HepG2 (cell line): Measurements from ENCODE around the gene EEF1AKMT3. TPM values are rescaled to one million over a fixed set of nuclear protein-coding genes. Genes with fewer than 3 reads are reported as not detected.
A peak's percentile ranks its signal among the peaks of the same experiment; 100 is the strongest.

ENCODE experiments used
- DDIT3 ChIP-seq: sonication (generic); formaldehyde crosslinking; IDR thresholded peaks from 2 replicates; pipeline ENCODE4 v1.4.0; 2020; ENCODE audit warnings: mild to moderate bottlenecking, missing genetic modification reagents
- DNMT1 ChIP-seq: sonication (generic); formaldehyde crosslinking; IDR thresholded peaks from 2 replicates; pipeline ENCODE4 v1.5.1; 2020; ENCODE audit warnings: mild to moderate bottlenecking, missing genetic modification reagents
- HIC2 ChIP-seq: sonication (generic); formaldehyde crosslinking; IDR thresholded peaks from 2 replicates; pipeline ENCODE4 v1.9.0; 2022; ENCODE audit warnings: low read depth, missing genetic modification reagents
- IKZF5 ChIP-seq: IDR thresholded peaks from 2 replicates; pipeline ENCODE4 v1.6.1; 2018; ENCODE audit warnings: missing genetic modification reagents, mild to moderate bottlenecking, missing compliant biosample characterization
- MAF1 ChIP-seq: sonication (generic); formaldehyde crosslinking; IDR thresholded peaks from 2 replicates; pipeline ENCODE4 v1.5.0; 2020; ENCODE audit warnings: missing genetic modification reagents, borderline replicate concordance
- NFRKB ChIP-seq: fragments of 450-650 bp; IDR thresholded peaks from 2 replicates; pipeline ENCODE4 v1.6.1; 2017
- PAWR ChIP-seq: sonication (generic); formaldehyde crosslinking; IDR thresholded peaks from 2 replicates; pipeline ENCODE4 v1.4.0; 2020; ENCODE audit warnings: missing genetic modification reagents, mild to moderate bottlenecking, borderline replicate concordance
- PITX1 ChIP-seq: sonication (generic); formaldehyde crosslinking; IDR thresholded peaks from 2 replicates; pipeline ENCODE4 v1.5.1; 2020; ENCODE audit warnings: mild to moderate bottlenecking, missing genetic modification reagents
- RORA ChIP-seq: sonication (generic); formaldehyde crosslinking; IDR thresholded peaks from 2 replicates; pipeline ENCODE4 v1.5.0; 2020; ENCODE audit warnings: mild to moderate bottlenecking, missing genetic modification reagents, moderate library complexity
- TAF15 ChIP-seq: fragments of 200-400 bp; formaldehyde crosslinking; IDR thresholded peaks from one replicate; pipeline ENCODE4 v1.6.1; 2018; ENCODE audit warnings: mild to moderate bottlenecking, low read depth, low read length; ENCODE audit not compliant: poor library complexity, severe bottlenecking
- YEATS4 ChIP-seq: sonication (generic); formaldehyde crosslinking; IDR thresholded peaks from 2 replicates; pipeline ENCODE4 v1.4.0; 2020; ENCODE audit warnings: missing genetic modification reagents, borderline replicate concordance
- ZBED4 ChIP-seq: sonication (generic); formaldehyde crosslinking; IDR thresholded peaks from 2 replicates; pipeline ENCODE4 v1.4.0; 2020; ENCODE audit warnings: missing genetic modification reagents, borderline replicate concordance
- ZBTB43 ChIP-seq: sonication (generic); formaldehyde crosslinking; conservative IDR thresholded peaks from 2 replicates; pipeline ENCODE4 v1.4.0; 2020; ENCODE audit warnings: missing genetic modification reagents
- ZKSCAN1 ChIP-seq: fragments of 150-350 bp; IDR thresholded peaks from 2 replicates; pipeline ENCODE4 v1.6.1; 2014; ENCODE audit warnings: low read length
- ZNF326 ChIP-seq: sonication (generic); formaldehyde crosslinking; IDR thresholded peaks from 2 replicates; pipeline ENCODE4 v1.4.0; 2020; ENCODE audit warnings: missing genetic modification reagents, borderline replicate concordance
- ZNF33B ChIP-seq: sonication (generic); formaldehyde crosslinking; IDR thresholded peaks from 2 replicates; pipeline ENCODE4 v1.5.1; 2020; ENCODE audit warnings: mild to moderate bottlenecking, missing genetic modification reagents
- ZNF367 ChIP-seq: sonication (generic); formaldehyde crosslinking; IDR thresholded peaks from 2 replicates; pipeline ENCODE4 v1.4.0; 2020; ENCODE audit warnings: missing genetic modification reagents, borderline replicate concordance
- ZNF510 ChIP-seq: sonication (generic); formaldehyde crosslinking; IDR thresholded peaks from 2 replicates; pipeline ENCODE4 v1.4.0; 2020; ENCODE audit warnings: low read depth, mild to moderate bottlenecking, missing genetic modification reagents
- ZNF547 ChIP-seq: sonication (generic); formaldehyde crosslinking; IDR thresholded peaks from 2 replicates; pipeline ENCODE4 v1.5.1; 2020; ENCODE audit warnings: mild to moderate bottlenecking, missing genetic modification reagents
- ZNF550 ChIP-seq: sonication (generic); formaldehyde crosslinking; IDR thresholded peaks from 2 replicates; pipeline ENCODE4 v1.4.0; 2020; ENCODE audit warnings: mild to moderate bottlenecking, missing genetic modification reagents, borderline replicate concordance
- ZNF570 ChIP-seq: sonication (generic); formaldehyde crosslinking; IDR thresholded peaks from 2 replicates; pipeline ENCODE4 v1.4.0; 2020; ENCODE audit warnings: mild to moderate bottlenecking, missing genetic modification reagents, borderline replicate concordance
- polyA plus RNA-seq, 8 experiments: library from polyadenylated mRNA; depleted of rRNA in 3 of 8; stranded (reverse) in 7 of 8; unstranded in 1 of 8; fragments of >200 nt; fragmentation: Illumina TruSeq in 4 of 8; extraction: Trizol in 4 of 8; gene quantifications; 2 replicates each; pipeline versions ENCODE4 v1.2.1 to v1.2.3, GENCODE V29; 2011 to 2016; ENCODE audit warnings: low read depth in 4 of 8, missing spikeins in 1 of 8, mixed read lengths in 1 of 8; ENCODE audit not compliant: insufficient read depth in 1 of 8
- total RNA-seq, 5 experiments: library from RNA; depleted of rRNA; stranded (reverse); fragments of >200 nt; fragmentation: Illumina TruSeq; extraction: Trizol; gene quantifications; 2 replicates each; pipeline ENCODE4 v1.2.3, GENCODE V29; 2016; ENCODE audit warnings: low read depth in 1 of 5

EEF1AKMT3 gene
- total and polyA plus RNA-seq, 2 of the 13 experiments (the other 11 are each of a cell fraction or from before 2014, with no cell fraction given), result 4.7 to 11.4 TPM

- TF ChIP-seq ZNF547 (CRISPR knock-in tag) (0 out of 2 replicates have a peak, but pooled peaks have one; percentile 34), HIC2 (CRISPR knock-in tag) (no peak), RORA (CRISPR knock-in tag) (no peak), PAWR (CRISPR knock-in tag) (no peak; the same call in 1 of the 2 replicates), ZBED4 (CRISPR knock-in tag) (0 out of 2 replicates have a peak, but pooled peaks have one; percentile 69), TAF15 (peak; percentile 38), DNMT1 (CRISPR knock-in tag) (peak; percentile 94), ZNF326 (CRISPR knock-in tag) (no peak), PITX1 (CRISPR knock-in tag) (peak; percentile 57; the same call in 1 of the 2 replicates), ZNF550 (no peak), ZBTB43 (CRISPR knock-in tag) (peak; percentile 56; the same call in 1 of the 2 replicates), YEATS4 (CRISPR knock-in tag) (peak; percentile 93), ZNF510 (no peak), ZKSCAN1 (no peak), ZNF570 (no peak), IKZF5 (CRISPR knock-in tag) (peak; percentile 93), ZNF33B (CRISPR knock-in tag) (no peak), NFRKB (no peak), ZNF367 (no peak), MAF1 (CRISPR knock-in tag) (peak; percentile 87; the same call in 1 of the 2 replicates), DDIT3 (CRISPR knock-in tag) (no peak)
Observed at GRCh38 chr12:57782608-57783465, 10.4 kb downstream of the EEF1AKMT3 start, which contains the start of gene TSFM (continued).
